Fibroblast of skin of left quadriceps (primary cell): Measurements from ENCODE around the gene HOXD11.

Experiments used
- DNase-seq, 2 experiments: peaks; one replicate each; pipeline ENCODE4 v3.0.0-alpha.2; 2013; ENCODE audit warnings: low read depth in 2 of 2

HOXD11 gene

DNA sequence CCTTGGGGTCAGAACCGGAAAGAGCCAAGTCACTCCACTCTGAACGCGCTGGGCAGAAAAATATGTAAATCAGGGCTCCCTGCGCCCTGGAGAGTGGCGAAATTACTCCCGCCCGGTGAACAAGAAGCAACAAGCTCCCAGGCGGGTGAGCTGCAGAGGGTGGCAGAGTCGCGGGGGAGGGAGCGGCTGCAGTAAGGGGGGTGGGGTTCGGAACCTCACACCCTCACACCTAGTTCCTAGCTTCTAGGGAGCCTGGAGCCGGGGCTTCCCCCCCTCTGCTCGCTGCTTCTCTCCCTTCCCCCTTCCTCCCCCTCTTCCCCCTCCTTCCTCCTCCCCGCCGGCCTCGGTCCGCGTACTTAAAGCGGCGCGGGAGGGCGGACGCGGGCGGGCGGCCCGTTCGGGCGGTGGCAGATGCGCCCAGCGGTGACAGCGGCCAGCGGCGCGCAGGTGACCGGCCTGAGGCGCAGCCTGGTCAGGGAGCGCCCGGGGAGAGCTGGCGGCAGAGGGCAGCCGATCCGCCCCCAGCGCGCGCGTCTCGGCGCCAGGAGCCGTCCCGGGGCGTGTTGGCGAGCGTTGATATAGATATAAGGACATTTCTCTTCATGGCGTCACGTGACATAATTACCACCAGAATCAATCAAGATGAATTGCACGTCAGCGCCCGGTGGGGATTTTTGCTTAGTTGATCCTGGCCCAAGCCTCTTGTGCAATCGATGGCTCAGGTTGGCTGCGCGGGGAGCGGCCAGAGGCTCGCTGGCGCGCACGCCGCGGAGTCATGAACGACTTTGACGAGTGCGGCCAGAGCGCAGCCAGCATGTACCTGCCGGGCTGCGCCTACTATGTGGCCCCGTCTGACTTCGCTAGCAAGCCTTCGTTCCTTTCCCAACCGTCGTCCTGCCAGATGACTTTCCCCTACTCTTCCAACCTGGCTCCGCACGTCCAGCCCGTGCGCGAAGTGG is at the start of gene HOXD11:
TSS of gene HOXD11 (plus strand) at position 700 of the 959 bp plus-strand sequence. CDS start at position 776, 76 bp downstream.
- DNase-seq, result no peak

- DNase-seq, result no peak
These were observed 43.1 kb upstream of the HOXD11 start for GRCh38 chr2:176063958-176064357.

- DNase-seq, result no peak
These were observed 40.2 kb upstream of the HOXD11 start for GRCh38 chr2:176066645-176067588.

- DNase-seq, result no peak
These were observed 39.3 kb upstream of the HOXD11 start for GRCh38 chr2:176067589-176068418.

- DNase-seq, result no peak
These were observed 38.7 kb upstream of the HOXD11 start for GRCh38 chr2:176068419-176068832.

- DNase-seq, result no peak
These were observed 35.5 kb upstream of the HOXD11 start for GRCh38 chr2:176071330-176072291.

DNA sequence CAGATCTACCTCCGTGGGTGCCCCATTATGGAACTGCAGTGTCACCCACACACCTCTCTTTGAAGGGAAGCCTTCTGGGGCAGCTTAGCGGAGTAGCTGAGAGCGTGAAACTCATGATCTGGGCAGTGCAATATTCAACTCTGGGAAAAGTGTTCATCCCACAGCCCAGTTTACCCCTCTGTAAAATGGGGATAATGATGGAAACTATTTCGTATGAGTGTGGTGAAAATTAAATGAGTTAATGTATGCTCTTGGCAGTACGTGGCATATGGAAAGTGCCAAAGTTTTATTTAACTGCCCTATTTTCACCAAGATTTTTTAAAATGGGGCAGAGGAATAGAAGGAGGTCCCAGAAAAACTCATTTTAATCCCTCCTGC is 34.8 kb upstream of the HOXD11 start:
- no peak for DNase-seq

GRCh38 chr2:176072951-176073904 is 33.9 kb upstream of the HOXD11 start:
- no peak for DNase-seq

GRCh38 chr2:176074919-176075425 is 32.1 kb upstream of the HOXD11 start:
- no peak for DNase-seq

DNA sequence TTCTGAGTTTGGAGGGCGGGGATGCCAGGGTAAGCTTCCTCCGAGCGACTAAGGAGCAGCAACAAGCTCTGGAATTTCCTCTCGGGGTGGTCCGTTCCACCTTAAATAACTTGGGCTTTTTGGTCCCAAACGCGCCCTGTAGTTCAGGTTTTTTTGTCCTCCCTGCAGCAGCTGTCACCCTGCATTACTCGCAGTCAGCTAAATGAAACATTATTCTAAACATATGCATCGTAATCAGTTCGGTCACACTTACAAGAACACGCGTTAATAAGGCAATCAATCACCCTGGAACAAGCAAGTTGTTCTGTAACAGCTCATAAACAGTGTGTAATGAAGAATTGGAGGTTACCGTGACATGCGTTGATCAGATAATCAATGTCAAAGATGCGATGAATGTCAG is 31.6 kb upstream of the HOXD11 start:
- DNase-seq, result no peak

- DNase-seq, result no peak
These were observed 31.0 kb upstream of the HOXD11 start for GRCh38 chr2:176076063-176076462.

DNA sequence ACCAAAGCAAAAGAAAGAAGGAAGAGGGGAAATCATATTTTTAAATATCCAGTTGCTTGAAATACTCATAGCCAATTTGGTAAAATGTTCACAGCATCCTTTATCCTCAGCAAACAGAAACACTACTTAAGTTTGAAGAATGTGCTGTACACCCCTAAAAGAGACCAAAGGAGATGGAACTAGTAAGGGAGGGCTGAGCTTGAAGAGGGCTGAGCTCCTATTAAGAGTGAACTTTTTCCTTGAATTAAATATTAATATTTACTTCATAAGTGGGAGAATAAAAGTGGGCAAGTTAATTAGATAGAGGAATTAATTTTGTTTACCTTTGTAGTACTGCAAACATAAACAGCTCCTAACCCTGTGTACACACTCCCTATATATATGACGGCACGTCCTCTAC is 30.3 kb upstream of the HOXD11 start:
- no peak for DNase-seq

DNA sequence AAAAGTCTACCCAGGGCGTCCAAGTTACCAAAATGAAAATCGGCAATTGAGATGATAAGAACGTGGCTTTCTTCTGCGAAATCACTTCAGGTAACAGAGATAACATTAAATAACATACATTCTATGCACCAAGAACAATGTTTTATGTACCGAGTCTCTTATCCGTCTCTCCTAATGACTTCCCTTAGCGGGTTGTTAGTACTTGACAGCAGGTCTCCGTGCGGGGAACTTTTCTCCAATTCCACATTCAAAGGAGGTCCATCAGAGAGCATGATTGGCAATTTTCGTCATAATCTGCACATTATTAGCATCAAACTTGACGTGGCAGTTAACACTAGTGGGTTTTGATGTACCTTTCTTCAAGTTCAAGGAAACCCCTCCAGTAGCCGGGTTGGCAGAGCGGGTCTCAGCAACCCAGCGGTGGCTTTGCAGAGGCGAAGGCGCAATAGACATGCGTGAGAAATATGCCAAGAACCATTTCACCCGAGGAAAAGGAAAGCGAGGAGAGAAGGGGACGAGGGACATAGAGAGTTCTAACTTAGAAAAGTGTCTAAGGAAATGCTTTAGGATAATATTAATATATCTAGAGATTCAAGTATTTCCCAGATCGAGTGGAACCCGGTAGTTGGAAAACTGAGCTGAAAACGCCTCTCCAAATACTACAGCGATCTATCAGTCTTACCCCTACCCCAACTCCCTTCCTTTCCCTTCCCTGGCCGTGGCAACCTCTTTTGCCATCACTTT is 28.4 kb upstream of the HOXD11 start:
- DNase-seq, result no peak

DNA sequence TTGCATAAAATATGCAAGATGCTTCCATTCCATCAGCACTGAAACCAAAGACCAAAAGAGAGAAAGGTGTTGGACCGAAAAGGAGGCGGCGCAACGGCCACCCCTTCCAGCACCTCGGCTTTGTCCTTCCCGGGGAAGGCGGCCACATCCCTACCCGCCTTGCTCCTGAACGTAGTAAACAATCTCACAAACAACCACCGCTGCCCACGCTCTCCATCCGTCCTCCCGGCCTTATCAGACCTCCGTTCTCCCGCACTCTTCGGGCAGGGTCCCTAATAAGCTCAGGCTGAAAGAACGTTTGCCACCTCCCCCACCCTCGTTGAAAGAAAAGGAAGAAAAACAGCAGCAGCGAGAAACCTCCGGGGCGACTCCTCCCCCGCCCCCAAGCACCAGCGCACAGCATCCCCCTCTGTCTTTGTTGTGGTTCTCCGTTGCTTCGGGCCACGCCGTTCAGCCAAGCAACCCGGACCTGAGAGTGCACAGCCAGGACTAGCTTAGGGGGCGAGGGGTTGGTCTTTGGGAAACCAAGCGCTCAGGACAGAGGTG is 27.7 kb upstream of the HOXD11 start:
- no peak for DNase-seq

DNA sequence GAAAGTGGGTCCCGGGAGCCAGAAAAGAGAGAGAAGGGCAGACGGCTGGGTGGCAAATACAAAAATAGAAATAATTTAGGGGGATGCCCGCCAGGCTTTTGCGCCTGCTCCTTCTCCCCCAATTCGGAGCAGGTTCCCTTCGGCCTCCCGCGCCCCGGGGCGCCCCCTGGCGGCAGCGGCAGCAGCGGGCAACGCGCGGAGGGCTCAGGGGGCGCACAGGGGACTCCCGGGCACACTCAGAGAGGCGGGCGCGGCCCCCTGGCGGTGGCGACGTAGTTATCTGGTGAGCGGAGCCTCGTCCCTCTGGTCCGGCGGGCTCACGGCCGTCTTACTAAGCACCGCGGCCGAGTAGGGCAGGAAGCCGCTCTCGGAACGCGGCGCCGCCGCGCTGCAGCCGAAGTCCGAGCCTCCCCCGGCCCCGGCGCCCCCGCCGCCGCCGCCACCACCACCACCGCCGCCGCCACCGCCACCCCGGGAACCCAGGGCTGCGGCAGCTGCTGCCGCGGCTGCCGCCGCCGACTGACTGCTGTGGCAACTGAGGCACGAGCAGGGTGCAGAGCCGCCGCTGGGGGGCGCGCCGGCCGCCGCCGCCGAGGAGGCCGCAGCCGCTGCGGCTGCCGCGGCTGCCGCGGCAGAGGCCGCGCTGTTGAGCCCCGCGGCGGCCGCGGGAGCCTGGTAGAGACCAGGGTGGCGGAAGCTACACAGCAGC is 27.1 kb upstream of the HOXD11 start:
- DNase-seq, result peak in 1 of 2 experiments; percentile 12

DNA sequence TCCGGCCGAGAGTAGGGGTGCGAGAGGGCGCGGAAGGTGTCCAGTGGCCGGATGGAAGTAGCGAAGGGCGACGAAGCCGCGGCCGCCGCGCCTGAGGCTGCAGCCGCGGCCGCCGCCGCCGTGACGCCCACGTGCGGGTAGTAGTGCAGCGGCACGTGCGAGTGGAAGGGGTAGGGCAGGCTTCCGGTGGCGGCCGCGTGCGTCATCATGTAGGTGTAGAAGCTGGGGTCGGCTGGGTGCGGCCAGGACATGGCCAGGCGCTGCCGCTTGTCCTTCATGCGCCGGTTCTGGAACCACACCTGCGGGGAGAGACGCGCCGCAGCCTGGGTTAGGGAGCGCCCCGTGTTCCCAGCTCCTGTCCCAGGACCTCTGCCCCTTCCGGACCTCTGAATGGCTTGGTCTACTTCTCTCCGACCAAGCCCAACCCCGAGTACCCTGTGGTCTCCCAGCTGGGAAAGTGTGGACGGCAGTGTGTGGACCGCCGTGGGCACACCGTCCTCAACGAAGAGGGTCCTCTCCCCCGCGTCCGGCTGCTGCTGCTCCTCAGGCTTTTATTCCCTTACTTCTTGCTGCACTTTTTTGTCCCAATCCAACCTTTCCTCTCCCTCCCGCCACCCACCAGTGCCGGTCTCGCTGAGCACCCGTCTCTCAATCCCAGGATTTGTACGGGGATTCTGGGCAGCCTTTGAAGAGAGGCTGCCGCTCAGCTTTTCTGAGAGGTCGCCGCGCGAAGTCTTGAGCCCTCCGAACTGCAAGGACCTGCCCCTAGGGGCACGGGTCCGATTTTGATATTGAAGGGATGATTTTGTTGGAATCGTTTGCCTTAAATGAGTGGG is 26.3 kb upstream of the HOXD11 start:
- DNase-seq, result no peak
